ENCODE data around the gene JAKMIP3. TPM values are rescaled to one million over a fixed set of nuclear protein-coding genes. Genes with fewer than 3 reads are reported as not detected.
A peak's percentile ranks its signal among the peaks of the same experiment; 100 is the strongest.

JAKMIP3 gene
- polyA plus RNA-seq, 1 experiment: 0.19 TPM

GRCh38 chr10:132021046-132021445, 44.7 kb upstream of the JAKMIP3 start:
- CTCF ChIA-PET: interaction anchor here (0.6 to 4.2 kb wide), 3 partner anchors 46 to 135 kb away, joined by 3 to 120 read pairs (median 9); no protein-coding TSS in a partner anchor
- DNase-seq (ENCODE audit: low read depth, low spot score): no peak
- no peak for TF ChIP-seq CTCF (IDR thresholded peaks at IDR 0.05; ENCODE audit: low read depth, low read length)

GRCh38 chr10:132021504-132022143, 44.1 kb upstream of the JAKMIP3 start:
- ChIA-PET POLR2A (no interaction called here), CTCF (interaction anchor here (0.6 to 4.2 kb wide), 3 partner anchors 19 to 135 kb away, joined by 9 to 120 read pairs (median 14); no protein-coding TSS in a partner anchor)
- no peaks in the 10 kb centered on the region; the same call in 1 of the 2 replicates for H3K9me3 ChIP-seq (ENCODE audit: control insufficient read depth, insufficient read depth, low read length)
- H3K27me3 ChIP-seq (ENCODE audit: control insufficient read depth, insufficient read depth, low read length): peaks cover 16% of the 10 kb centered on the region
- no peak for TF ChIP-seq CTCF (IDR thresholded peaks at IDR 0.05; ENCODE audit: low read depth, low read length)
- DNase-seq (ENCODE audit: low read depth, low spot score): no peak
- H3K27ac ChIP-seq (ENCODE audit: low read depth, low read length): no peak overlapping the region
- no peak overlapping the region for H3K4me3 ChIP-seq (ENCODE audit: low read depth, low read length)

More at GRCh38 chr10:132021046-132021445, 44.7 kb upstream of the JAKMIP3 start:
- POLR2A ChIA-PET: no interaction called here
- Histone ChIP-seq H3K27ac (ENCODE audit: low read depth, low read length) (no peak overlapping the region), H3K27me3 (ENCODE audit: control insufficient read depth, insufficient read depth, low read length) (peaks cover 16% of the 10 kb centered on the region), H3K4me3 (ENCODE audit: low read depth, low read length) (no peak overlapping the region), H3K9me3 (ENCODE audit: control insufficient read depth, insufficient read depth, low read length) (no peaks in the 10 kb centered on the region; the same call in 1 of the 2 replicates)

DNA sequence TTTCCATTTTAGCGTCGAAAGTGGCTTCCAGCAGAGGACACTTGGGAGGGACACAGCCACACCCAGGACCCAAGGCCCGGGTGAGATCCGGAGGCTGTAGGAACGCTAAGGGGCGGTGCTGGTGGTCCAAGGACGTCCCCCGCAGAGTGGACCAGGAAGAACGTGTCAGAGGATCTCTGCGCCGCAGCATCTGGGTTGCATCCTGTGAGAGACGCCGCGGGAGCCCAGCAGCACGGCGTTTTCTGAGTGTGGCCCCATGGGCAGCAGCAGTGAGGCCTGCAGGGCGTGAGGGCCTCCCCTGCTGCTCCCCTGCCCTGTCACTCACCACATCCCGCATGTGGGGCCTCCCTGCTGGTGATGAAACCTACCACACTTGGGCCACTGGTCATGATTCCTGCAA, 43.5 kb upstream of the JAKMIP3 start:
- Histone ChIP-seq H3K9me3 (ENCODE audit: control insufficient read depth, insufficient read depth, low read length) (no peaks in the 10 kb centered on the region; the same call in 1 of the 2 replicates), H3K4me3 (ENCODE audit: low read depth, low read length) (no peak overlapping the region), H3K27me3 (ENCODE audit: control insufficient read depth, insufficient read depth, low read length) (peaks cover 16% of the 10 kb centered on the region), H3K27ac (ENCODE audit: low read depth, low read length) (no peak overlapping the region)
- CTCF ChIA-PET: interaction anchor here (0.5 to 4.2 kb wide), 24 partner anchors 8 to 149 kb away, joined by 3 to 120 read pairs (median 14); partner anchors contain the start of genes BNIP3 and PPP2R2D
- POLR2A ChIA-PET: interaction anchor here (1.0 kb wide), 1 partner anchor 39 kb away, joined by 3 read pairs; no protein-coding TSS in a partner anchor
- DNase-seq (ENCODE audit: low read depth, low spot score): no peak
- TF ChIP-seq CTCF (IDR thresholded peaks at IDR 0.05; ENCODE audit: low read depth, low read length): no peak

GRCh38 chr10:132023092-132023811, 42.5 kb upstream of the JAKMIP3 start:
- CTCF ChIA-PET: interaction anchor here (0.5 to 4.2 kb wide), 45 partner anchors 8 to 1944 kb away, joined by 3 to 120 read pairs (median 7); partner anchors contain the start of genes BNIP3, JAKMIP3 and PPP2R2D
- Histone ChIP-seq H3K4me3 (ENCODE audit: low read depth, low read length) (peak overlapping the region; percentile 48), H3K27ac (ENCODE audit: low read depth, low read length) (no peak overlapping the region), H3K9me3 (ENCODE audit: control insufficient read depth, insufficient read depth, low read length) (no peaks in the 10 kb centered on the region; the same call in 1 of the 2 replicates), H3K27me3 (ENCODE audit: control insufficient read depth, insufficient read depth, low read length) (peaks cover 12% of the 10 kb centered on the region)
- peak; percentile 97 for TF ChIP-seq CTCF (IDR thresholded peaks at IDR 0.05; ENCODE audit: low read depth, low read length)
- POLR2A ChIA-PET: interaction anchor here (0.6 to 1.0 kb wide), 5 partner anchors 25 to 150 kb away, joined by 3 to 6 read pairs (median 3); no protein-coding TSS in a partner anchor
- DNase-seq (ENCODE audit: low read depth, low spot score): peak; percentile 47
